T-helper 1 cell (primary cell): Measurements from ENCODE around the gene CRAT.
"Not testable (repeated sequence)": the region's sequence is repeated elsewhere in the genome, so short reads cannot be mapped to it uniquely, and the experiment has no call there.

Source experiments
- DNase-seq, 5 donors: peaks; one replicate each; pipeline ENCODE4 v3.0.0-alpha.2; 2012 to 2020

CRAT gene

DNA sequence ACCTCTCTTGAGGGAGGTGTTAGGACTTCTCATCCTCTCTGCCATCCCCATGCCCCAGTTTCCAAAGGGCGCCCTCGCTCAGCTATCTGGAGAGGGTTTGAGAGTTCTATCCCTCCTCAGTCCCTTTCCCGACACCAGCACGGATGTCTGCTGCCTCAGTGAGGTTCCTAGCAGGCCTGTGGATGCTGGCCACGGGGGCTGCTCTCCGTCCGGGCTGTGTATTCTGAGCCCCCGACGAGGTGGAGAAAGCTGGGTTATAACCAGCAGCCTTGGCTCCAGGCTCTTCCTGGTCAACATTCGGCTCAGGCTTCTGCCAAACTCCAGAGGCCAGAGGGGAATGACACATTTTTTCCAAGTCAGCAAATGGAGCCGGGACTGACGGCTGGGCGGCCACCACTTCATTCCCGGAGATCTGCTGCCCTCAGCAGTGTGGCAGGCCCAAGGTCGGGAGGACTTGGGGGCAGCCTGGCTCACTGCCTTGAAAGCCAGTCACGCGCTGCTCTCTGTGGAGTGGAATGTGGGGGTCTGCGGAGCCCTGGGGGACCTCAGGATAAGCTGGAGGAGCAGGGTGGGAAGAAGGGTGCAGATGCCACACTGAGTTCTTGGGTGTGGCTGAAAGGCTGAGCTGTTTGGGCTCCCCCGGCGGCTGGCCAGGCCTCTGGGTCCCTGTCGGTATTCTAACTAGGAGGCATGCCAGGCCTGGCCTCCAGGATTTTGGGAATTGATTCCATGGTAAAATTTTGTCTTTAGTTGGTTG, 28.1 kb upstream of the CRAT start:
- no peak for DNase-seq

- no peak for DNase-seq
Observed at GRCh38 chr9:129138144-129138462, 27.5 kb upstream of the CRAT start.

GRCh38 chr9:129137292-129138143, 26.9 kb upstream of the CRAT start:
- DNase-seq: no peak

GRCh38 chr9:129136446-129137035, 25.9 kb upstream of the CRAT start:
- DNase-seq: no peak

- DNase-seq: no peak
Observed at GRCh38 chr9:129135476-129135875, 24.9 kb upstream of the CRAT start.

GRCh38 chr9:129133082-129133481, 22.5 kb upstream of the CRAT start:
- no peak for DNase-seq

GRCh38 chr9:129131300-129132145, 20.9 kb upstream of the CRAT start:
- peak; percentile 64 to 83 (median 73) for DNase-seq

- no peak for DNase-seq
Observed at GRCh38 chr9:129130791-129131190, 20.2 kb upstream of the CRAT start.

DNA sequence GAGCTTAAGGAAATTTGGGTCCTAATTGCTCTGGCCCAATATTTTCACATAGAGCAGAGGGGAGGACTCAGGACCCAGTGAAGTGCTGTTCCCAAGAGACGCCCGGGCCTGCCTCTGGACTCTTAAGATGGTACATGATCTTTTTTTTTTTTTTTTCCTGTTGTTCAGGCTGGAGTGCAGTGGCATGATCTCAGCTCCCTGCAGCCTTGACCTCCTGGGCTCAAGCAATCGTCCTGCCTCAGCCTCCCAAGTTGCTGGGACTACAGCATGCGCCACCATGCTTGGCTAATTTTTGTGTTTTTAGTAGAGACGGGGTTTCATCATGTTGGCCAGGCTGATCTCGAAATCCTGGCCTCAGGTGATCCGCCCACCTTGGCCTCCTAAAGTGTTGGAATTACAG, 19.7 kb upstream of the CRAT start:
- not testable (repeated sequence) for DNase-seq

- DNase-seq: no peak
Observed at GRCh38 chr9:129128689-129129088, 18.1 kb upstream of the CRAT start.

- no peak for DNase-seq
Observed at GRCh38 chr9:129126749-129127618, 16.4 kb upstream of the CRAT start.

DNA sequence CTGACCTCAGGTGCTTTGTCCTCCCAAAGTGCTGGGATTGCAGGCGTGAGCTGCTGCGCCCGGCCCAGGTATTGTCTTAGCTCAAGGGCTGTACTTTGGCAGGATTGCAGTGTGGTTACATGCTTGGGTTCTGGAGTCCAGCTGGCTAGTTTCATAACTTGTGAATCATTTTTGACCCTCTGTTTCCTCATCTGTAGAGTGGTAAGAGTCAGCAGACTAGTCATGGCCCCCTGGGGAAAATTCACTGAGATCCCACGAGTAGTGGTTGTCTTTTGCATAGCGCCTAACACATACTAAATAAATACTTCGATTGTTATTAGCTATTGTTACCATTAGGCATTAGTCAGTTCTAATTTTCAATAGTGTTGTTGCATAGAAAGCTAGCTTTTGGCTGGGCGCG, 14.9 kb upstream of the CRAT start:
- DNase-seq: no peak

DNA sequence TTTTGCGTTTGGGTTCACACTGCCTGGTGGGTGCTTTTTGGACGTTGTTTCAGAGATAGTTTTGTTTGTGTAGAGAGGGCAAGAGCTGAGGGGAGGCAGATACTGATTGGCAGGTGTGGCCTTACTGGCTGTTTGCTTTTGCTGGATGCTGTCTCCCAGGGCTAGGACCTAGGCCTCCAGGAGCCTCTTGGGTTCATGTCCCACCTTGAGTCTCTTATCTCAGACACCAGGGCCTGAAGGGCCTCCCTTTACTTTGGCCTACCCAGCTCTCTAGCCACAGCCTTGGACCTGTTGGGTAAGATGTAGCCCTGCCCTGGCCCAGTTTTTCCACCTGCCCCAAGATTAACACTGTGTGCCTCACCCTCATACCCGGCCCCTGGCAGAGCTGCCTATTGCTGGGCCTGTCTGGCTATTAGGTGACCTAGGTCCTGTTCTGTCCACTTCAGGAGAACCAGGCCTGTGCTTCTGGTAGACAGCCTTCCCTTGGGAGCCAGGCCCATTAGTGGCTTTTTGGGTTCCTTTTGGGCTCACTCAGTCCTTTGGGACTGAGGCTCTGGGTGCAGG, 14.0 kb upstream of the CRAT start:
- DNase-seq: no peak

GRCh38 chr9:129122976-129123375, 12.4 kb upstream of the CRAT start:
- DNase-seq: not testable (repeated sequence)

GRCh38 chr9:129122133-129122532, 11.5 kb upstream of the CRAT start:
- no peak for DNase-seq

DNA sequence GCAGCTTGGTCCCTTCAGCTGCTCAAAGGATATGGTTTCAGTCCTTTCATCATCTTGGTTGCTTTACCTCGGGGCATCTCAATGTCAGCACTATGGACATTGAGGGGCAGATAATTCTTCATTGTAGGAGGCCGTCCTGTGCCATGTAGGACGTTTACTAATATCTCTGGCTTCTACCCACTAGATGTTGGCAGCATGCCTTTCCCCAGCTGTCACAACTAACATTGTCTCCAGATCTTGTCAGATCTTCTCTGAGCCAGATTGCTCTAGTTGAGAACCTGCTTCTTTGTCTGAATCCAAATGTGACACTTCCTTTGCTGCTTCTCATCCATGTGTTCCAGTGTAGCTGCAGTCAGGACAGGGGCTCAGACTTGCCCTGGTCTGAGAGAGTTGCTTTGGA, 10.9 kb upstream of the CRAT start:
- no peak for DNase-seq

DNA sequence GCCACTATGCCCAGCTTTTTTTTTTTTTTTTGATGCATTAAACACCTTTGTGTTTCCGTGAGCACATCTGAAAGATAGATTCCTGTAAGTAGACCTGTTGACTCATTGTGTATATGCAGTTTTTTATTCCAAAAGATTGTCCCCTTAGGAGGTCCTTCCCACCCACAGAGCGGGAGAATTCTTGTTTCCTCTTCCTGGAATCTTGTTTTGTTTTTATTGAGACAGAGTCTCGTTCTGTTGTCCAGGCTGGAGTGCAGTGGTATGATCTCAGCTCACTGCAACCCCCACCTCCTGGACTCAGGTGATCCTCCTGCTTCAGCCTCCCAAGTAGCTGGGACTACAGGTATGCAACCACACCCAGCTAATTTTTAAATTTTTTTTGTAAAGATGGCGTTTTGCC, 8.2 kb upstream of the CRAT start:
- no peak for DNase-seq

GRCh38 chr9:129113645-129114304, 3.2 kb upstream of the CRAT start:
- DNase-seq: no peak

DNA sequence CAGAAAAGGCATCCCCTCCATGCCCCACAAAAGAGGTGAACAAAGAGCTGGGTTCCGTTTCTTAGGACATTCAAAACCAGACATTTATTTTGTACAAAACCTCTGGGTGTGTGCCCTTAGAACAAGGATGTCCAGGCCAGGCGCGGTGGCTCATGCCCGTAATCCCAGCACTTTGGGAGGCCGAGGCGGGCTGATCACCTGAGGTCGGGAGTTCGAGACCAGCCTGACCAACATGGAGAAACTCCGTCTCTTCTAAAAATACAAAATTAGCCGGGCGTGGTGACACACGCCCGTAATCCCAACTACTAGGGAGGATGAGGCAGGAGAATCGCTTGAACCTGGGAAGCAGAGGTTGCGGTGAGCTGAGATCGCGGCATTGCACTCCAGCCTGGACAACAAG, 1.9 kb upstream of the CRAT start:
- not testable (repeated sequence) for DNase-seq

- peak in 3 of 5 donors; percentile 13 to 40 (median 19) for DNase-seq
Observed at GRCh38 chr9:129111528-129112151, 1.0 kb upstream of the CRAT start.
